D721Med (cell line): ENCODE data around the gene PPP1R9A.

Experiments
- DNase-seq: peaks from one replicate; pipeline ENCODE4 v3.0.0; 2011; ENCODE audit warnings: low spot score; ENCODE audit not compliant: insufficient read length
- FAIRE-seq: peaks from 2 replicates; lab custom pipeline; 2011; peaks lifted over from hg19 to GRCh38; lab: Jason Lieb, UNC
- CTCF ChIP-seq: IDR thresholded peaks from 2 replicates; pipeline ENCODE4 v1.5.1; 2012; ENCODE audit warnings: mild to moderate bottlenecking, control low read depth; ENCODE audit not compliant: insufficient read depth; ENCODE audit errors: missing control alignments

Gene PPP1R9A

GRCh38 chr7:95062901-95063300 lies 155.5 kb downstream of the PPP1R9A start:
- FAIRE-seq = no peak
- TF ChIP-seq CTCF = no peak
- no peak for DNase-seq

GRCh38 chr7:95066737-95067530 lies 159.5 kb downstream of the PPP1R9A start:
- DNase-seq = no peak
- no peak for FAIRE-seq
- TF ChIP-seq CTCF = no peak

GRCh38 chr7:95088536-95089215 lies 181.3 kb downstream of the PPP1R9A start:
- TF ChIP-seq CTCF = no peak
- no peak for DNase-seq
- FAIRE-seq = no peak

GRCh38 chr7:95089414-95090315 lies 182.3 kb downstream of the PPP1R9A start:
- DNase-seq = no peak
- TF ChIP-seq CTCF = no peak
- FAIRE-seq = no peak

- no peak for TF ChIP-seq CTCF
- DNase-seq = no peak
- no peak for FAIRE-seq
Observed at GRCh38 chr7:95092324-95092723, 184.9 kb downstream of the PPP1R9A start.

- no peak for FAIRE-seq
- no peak for DNase-seq
- TF ChIP-seq CTCF = no peak
Observed at GRCh38 chr7:95095259-95095965, 188.0 kb downstream of the PPP1R9A start.
